Suprapubic skin (tissue), 4 donors: Measurements from ENCODE around the gene CPNE4. TPM values are rescaled to one million over a fixed set of nuclear protein-coding genes. Genes with fewer than 3 reads are reported as not detected.

Experiments
- DNase-seq, 2 donors: peaks; one replicate each; pipeline ENCODE4 v3.0.0-alpha.2; 2019; ENCODE audit warnings: low spot score in 2 of 2
- H3K27ac ChIP-seq: fragments of 200-600 bp; sonication (generic); one replicate; pipeline ENCODE4 v1.5.1; 2019
- H3K27me3 ChIP-seq: fragments of 200-600 bp; sonication (generic); one replicate; pipeline ENCODE4 v1.5.1; 2019
- H3K36me3 ChIP-seq: fragments of 200-600 bp; sonication (generic); one replicate; pipeline ENCODE4 v1.5.1; 2019
- H3K4me1 ChIP-seq: fragments of 200-600 bp; sonication (generic); one replicate; pipeline ENCODE4 v1.5.1; 2019
- H3K4me3 ChIP-seq: fragments of 200-600 bp; sonication (generic); one replicate; pipeline ENCODE4 v1.5.1; 2019; ENCODE audit warnings: mild to moderate bottlenecking
- H3K9me3 ChIP-seq: fragments of 200-600 bp; sonication (generic); one replicate; pipeline ENCODE4 v1.5.1; 2019
- CTCF ChIP-seq, 2 donors: fragments of 200-600 bp in 1 of 2; fragments of 450-650 bp in 1 of 2; sonication (generic) in 1 of 2; IDR thresholded peaks; one replicate each; pipeline ENCODE4 v1.5.1; 2016 to 2019; ENCODE audit warnings: antibody characterized with exemption in 2 of 2, mild to moderate bottlenecking in 1 of 2, moderate library complexity in 1 of 2
- EP300 ChIP-seq: sonication (generic); formaldehyde crosslinking; IDR thresholded peaks from one replicate; pipeline ENCODE4 v1.6.1; 2017; ENCODE audit warnings: antibody characterized with exemption
- POLR2A ChIP-seq, 2 donors: fragments of 450-650 bp; IDR thresholded peaks; one replicate each; pipeline ENCODE4 v1.6.1; 2017; ENCODE audit warnings: antibody characterized with exemption in 2 of 2, mild to moderate bottlenecking in 2 of 2, moderate library complexity in 2 of 2
- POLR2AphosphoS5 ChIP-seq, 3 donors: sonication (generic); formaldehyde crosslinking; IDR thresholded peaks; one replicate each; pipeline ENCODE4 v1.6.1; 2017; ENCODE audit warnings: antibody characterized with exemption in 3 of 3
- WGBS: methylation state at CpG from one replicate; pipeline ENCODE4 v1.1.5; 2018; 5-methylcytosine and 5-hydroxymethylcytosine counted together
- total RNA-seq, 4 donors: library from RNA; depleted of rRNA; stranded (reverse); fragments of >200 nt; gene quantifications; one replicate each; pipeline ENCODE4 v1.1.0, GENCODE V29; 2016

CPNE4 gene
- total RNA-seq, 4 donors from 2014 or later: 0.32 to 1.1 TPM; not detected in 2

GRCh38 chr3:131903988-131904415, 130.8 kb downstream of the CPNE4 start:
- Histone ChIP-seq H3K4me3 (no peak overlapping the region), H3K4me1 (no peaks in the 10 kb centered on the region), H3K9me3 (no peaks in the 10 kb centered on the region), H3K27me3 (no peaks in the 10 kb centered on the region), H3K27ac (no peak overlapping the region), H3K36me3 (no peaks in the 10 kb centered on the region)
- TF ChIP-seq CTCF (IDR thresholded peaks at IDR 0.05) (no peak), POLR2A (IDR thresholded peaks at IDR 0.05) (no peak), POLR2AphosphoS5 (IDR thresholded peaks at IDR 0.05) (no peak), EP300 (no peak)
- WGBS: 43% methylated on average over 4 of the region's 4 CpGs
- no peak for DNase-seq

- DNase-seq: no peak
- Histone ChIP-seq H3K9me3 (no peaks in the 10 kb centered on the region), H3K4me3 (no peak overlapping the region), H3K4me1 (no peaks in the 10 kb centered on the region), H3K36me3 (no peaks in the 10 kb centered on the region), H3K27me3 (no peaks in the 10 kb centered on the region), H3K27ac (no peak overlapping the region)
- WGBS: 73% methylated on average over 1 of the region's 1 CpG
- TF ChIP-seq CTCF (IDR thresholded peaks at IDR 0.05) (no peak), POLR2A (IDR thresholded peaks at IDR 0.05) (no peak), POLR2AphosphoS5 (IDR thresholded peaks at IDR 0.05) (no peak), EP300 (no peak)
Measured at GRCh38 chr3:131901686-131902085, 133.1 kb downstream of the CPNE4 start.

- Histone ChIP-seq H3K27ac (no peak overlapping the region), H3K4me3 (no peak overlapping the region), H3K4me1 (no peaks in the 10 kb centered on the region), H3K27me3 (no peaks in the 10 kb centered on the region), H3K9me3 (no peaks in the 10 kb centered on the region), H3K36me3 (no peaks in the 10 kb centered on the region)
- DNase-seq: no peak
- TF ChIP-seq CTCF (IDR thresholded peaks at IDR 0.05) (no peak), POLR2A (IDR thresholded peaks at IDR 0.05) (no peak), EP300 (no peak), POLR2AphosphoS5 (IDR thresholded peaks at IDR 0.05) (no peak)
- 75% methylated on average over 1 of the region's 1 CpG for WGBS
Measured at GRCh38 chr3:131900891-131901290, 133.9 kb downstream of the CPNE4 start.

GRCh38 chr3:131899021-131899420, 135.8 kb downstream of the CPNE4 start:
- H3K4me3 ChIP-seq: no peak overlapping the region
- 49% methylated on average over 5 of the region's 5 CpGs for WGBS
- H3K27me3 ChIP-seq: no peaks in the 10 kb centered on the region
- H3K27ac ChIP-seq: no peak overlapping the region
- TF ChIP-seq POLR2A (IDR thresholded peaks at IDR 0.05) (no peak), POLR2AphosphoS5 (IDR thresholded peaks at IDR 0.05) (no peak)
- no peaks in the 10 kb centered on the region for H3K36me3 ChIP-seq
- no peak for DNase-seq
- H3K4me1 ChIP-seq: no peaks in the 10 kb centered on the region
- H3K9me3 ChIP-seq: no peaks in the 10 kb centered on the region

- no peaks in the 10 kb centered on the region for H3K4me1 ChIP-seq
- H3K27ac ChIP-seq: no peak overlapping the region
- DNase-seq: no peak
- no peaks in the 10 kb centered on the region for H3K9me3 ChIP-seq
- no peak overlapping the region for H3K4me3 ChIP-seq
- no peaks in the 10 kb centered on the region for H3K27me3 ChIP-seq
- TF ChIP-seq POLR2AphosphoS5 (IDR thresholded peaks at IDR 0.05): no peak
- no peak for TF ChIP-seq POLR2A (IDR thresholded peaks at IDR 0.05)
- H3K36me3 ChIP-seq: no peaks in the 10 kb centered on the region
Measured at GRCh38 chr3:131898346-131898745, 136.5 kb downstream of the CPNE4 start.

- no peak for DNase-seq
- Histone ChIP-seq H3K4me1 (no peaks in the 10 kb centered on the region), H3K27me3 (no peaks in the 10 kb centered on the region), H3K9me3 (no peaks in the 10 kb centered on the region), H3K4me3 (no peak overlapping the region), H3K36me3 (no peaks in the 10 kb centered on the region), H3K27ac (no peak overlapping the region)
- 93% methylated on average over 1 of the region's 1 CpG for WGBS
- TF ChIP-seq CTCF (IDR thresholded peaks at IDR 0.05) (no peak), POLR2AphosphoS5 (IDR thresholded peaks at IDR 0.05) (no peak), EP300 (no peak), POLR2A (IDR thresholded peaks at IDR 0.05) (no peak)
Measured at GRCh38 chr3:131896285-131896684, 138.5 kb downstream of the CPNE4 start.
